Stimulated activated CD8-positive, alpha-beta memory T cell treated with anti-CD3 and anti-CD28 coated beads, Interleukin-4, amount 100 ng/mL, for 1 hour (primary cell): ENCODE measurements around the gene C4orf51.
"Not testable (repeated sequence)": the region's sequence is repeated elsewhere in the genome, so short reads cannot be mapped to it uniquely, and the experiment has no call there.

Source experiments
- DNase-seq, 2 donors: peaks; one replicate each; pipeline ENCODE4 v3.0.0-alpha.2; 2020; ENCODE audit warnings: low read depth in 2 of 2, low spot score in 1 of 2

Gene C4orf51

DNA sequence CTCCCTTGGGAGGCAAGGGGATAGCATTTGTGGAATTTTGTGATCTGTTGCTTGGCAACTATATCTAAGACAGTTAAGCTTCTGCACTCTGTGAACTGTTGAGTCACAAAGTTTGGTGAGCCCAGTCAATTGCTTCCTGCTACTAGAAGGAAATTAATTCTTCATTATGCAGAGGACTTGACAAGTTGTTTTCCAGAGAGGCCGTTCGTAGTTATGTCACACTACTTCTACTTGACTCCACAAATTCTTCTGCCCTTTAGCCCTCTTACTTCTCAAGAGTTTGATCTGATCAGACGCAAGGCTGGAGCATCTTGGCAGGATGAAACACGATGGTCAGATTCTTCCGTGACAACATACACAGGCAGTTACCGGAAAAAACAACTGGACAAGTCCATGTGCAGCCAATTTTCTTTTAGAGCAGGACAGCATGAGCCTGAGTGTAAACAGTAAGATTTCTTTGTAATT, at the start of gene C4orf51:
Gene C4orf51, plus strand, starts transcription at position 156 of the 465 bp plus-strand sequence. Its CDS starts 58 bp downstream, at position 214.
- no peak for DNase-seq

DNA sequence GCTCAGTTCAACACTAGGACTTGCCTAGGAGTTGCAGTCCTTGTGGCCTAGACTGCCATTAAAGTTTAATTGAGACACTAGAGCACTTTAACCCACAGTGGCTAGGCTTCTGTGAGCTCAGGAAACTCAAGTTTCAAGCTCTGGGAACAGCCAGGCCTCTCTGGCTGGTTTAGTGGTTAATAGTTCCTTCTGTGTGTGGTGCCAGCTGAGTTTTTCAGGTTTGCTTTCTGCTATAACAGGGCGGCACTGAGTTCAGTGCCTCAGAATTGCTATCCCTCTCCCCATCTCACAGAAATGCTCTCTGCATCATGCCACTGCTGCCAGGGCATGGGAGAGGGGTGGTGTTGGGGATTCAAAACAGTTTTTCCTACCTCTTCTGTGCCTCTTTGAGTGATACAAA, 44.8 kb upstream of the C4orf51 start:
- no peak for DNase-seq

DNA sequence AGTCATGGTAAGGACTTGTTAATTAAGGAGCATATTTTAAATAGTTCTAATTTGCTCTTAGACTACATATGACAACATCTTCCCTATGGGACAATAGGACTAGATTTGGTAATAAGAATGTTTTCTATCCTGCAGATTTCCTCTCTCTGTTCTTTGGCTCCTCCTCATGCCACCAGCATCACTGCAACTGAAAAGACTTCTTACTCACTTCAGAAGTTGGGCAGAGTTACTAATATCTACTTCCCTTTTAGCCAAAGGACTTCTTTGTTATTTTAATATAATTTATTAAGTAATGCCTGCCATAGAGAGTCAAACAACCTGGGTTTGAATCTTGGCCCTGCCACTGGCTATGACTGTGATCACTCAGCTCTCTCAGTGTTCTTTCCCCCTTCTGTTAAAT, 44.3 kb upstream of the C4orf51 start:
- DNase-seq = no peak

DNA sequence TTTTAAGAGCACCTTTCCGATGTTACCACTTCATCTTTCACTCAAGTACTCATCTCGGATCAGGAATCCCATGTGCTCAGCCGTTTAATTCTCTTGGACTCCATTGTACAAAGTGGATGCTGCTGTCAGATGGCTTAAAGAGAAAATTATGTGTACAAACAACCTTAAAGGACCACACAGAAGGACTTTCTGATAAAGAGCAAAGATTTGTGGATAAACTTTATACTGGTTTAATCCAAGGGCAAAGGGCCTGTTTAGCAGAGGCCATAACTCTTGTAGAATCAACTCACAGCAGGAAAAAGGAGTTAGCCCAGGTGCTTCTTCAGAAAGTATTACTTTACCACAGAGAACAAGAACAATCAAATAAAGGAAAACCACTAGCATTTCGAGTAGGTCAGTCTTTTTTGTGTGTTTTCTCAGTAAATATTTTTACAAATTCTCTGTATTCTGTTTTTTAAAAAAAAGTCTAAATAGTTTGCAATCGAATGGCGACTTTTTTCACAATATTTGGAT, 40.7 kb upstream of the C4orf51 start:
- no peak for DNase-seq

DNA sequence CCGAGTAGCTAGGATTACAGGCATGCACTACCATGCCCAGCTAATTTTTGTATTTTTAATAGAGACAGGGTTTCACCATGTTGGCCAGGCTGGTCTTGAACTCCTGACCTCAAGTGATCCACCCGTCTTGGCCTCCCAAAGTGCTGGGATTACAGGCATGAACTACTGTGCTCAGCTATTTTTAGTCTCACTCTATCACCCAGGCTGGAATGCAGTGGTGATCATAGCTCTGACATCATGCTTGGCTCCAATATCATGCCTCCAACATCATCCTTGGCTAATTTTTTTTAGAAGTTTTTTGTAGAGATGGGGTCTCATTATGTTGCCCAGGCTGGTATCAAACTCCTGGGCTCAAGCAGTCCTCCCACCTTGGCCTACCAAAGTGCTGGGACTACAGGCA, 39.7 kb upstream of the C4orf51 start:
- not testable (repeated sequence) for DNase-seq

DNA sequence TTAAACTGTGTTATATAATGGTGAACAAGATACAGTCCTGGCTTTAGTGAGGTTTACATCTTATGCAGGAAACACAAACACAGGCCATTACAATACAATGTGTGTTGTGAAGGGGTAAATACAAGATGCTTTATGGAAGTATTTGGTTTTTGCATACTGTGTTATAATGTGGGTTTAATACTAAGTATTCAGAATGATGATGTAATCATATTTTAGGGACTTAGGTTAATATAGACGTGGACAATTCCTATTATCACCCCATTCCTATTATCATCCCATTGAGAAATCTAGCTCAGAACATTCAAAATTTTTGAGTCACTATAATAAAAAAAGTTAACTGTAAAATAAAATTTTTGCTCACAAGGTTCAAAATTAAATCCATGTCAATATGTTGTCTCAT, 36.7 kb upstream of the C4orf51 start:
- DNase-seq = no peak

DNA sequence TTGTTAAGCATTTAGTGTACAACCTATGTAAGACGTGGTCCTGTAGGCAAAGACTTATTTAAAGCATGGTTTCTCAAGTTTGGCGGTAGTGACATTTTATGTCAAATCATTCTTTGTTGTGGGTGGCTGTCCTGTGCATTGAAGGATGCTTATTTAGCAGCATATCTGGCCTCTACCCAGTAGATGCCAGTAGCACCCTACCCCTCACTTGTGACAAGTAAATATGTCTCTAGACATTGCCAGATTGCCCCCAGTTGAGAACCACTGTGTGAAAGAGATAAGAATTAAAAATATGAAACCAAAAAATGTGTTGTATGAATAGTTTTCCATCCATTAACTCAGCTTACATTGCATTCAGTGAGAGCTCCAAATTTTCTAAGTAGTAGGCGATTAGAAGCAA, 35.2 kb upstream of the C4orf51 start:
- DNase-seq = no peak

DNA sequence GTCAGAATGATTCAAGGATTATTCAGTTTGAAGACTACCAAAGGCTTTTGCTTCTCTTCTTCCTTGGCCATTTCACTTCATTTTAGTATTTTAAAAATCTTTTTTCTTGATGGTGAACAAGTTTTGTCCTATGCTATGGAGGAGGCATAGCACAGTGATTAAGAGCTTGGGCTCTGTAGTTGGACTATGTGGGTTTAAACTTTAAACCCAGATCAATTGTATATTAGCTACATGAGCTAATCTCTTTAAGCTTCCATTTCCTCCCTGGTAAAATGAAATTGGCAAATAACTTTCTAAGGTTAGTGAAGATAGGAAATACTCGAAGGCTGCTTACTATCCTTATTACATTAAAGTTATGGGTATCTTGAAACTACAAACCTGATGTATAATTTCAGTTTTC, 23.8 kb upstream of the C4orf51 start:
- no peak for DNase-seq

DNA sequence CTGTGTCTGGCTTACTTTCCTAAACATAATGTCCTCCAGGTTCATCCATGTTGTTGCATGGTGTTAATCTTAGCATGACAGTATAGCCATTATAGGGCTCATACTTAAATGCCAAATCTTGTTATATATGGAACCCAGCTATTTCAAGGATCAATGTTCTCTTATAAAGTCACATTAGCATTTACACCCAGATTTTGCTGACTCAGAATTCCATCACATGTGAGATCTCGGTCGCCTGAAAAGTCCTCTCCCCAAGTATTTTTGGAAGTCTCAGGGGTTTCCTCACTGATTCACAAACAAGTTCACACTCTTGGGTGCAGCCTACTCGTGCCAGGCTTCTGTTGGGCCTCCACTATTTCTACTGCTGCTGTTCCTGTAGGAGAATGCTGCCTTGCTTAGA, 19.9 kb upstream of the C4orf51 start:
- no peak for DNase-seq

DNA sequence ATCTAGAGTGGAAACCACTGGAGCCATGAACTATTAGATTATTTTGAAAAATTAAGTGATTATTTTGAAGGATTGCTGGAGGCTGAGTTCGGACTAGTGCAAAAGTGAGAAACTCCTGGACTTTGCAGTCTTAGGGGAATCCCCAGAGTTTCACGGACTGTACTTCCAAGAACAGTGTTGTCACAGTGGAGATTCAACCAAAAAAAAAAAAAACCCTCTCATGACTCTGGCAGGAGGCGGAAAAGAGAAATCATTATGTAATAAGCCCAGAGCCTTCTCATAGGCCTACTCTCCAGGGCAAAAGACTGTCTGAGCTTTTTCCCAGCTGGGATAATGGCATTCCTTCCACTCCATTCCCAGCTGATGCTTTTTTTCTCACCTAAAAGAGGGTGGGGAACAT, 16.8 kb upstream of the C4orf51 start:
- no peak for DNase-seq

DNA sequence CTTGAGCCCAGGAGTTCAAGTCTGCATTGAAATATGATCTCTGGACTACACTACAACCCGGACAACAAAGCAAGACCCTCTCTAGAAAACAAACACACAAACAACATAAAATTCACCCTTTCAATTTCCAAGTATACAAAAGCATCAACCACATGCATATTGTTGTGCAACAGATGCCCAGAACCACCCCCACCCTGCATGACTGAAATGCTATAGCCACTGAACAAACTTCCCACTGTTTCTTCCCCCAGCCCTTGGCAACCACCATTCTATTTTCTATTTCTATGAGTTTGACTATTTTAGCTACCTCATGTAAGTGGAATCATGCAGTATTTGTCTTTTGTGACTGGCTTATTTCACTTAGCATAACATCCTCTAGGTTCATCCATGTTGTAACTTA, 14.2 kb upstream of the C4orf51 start:
- no peak for DNase-seq

DNA sequence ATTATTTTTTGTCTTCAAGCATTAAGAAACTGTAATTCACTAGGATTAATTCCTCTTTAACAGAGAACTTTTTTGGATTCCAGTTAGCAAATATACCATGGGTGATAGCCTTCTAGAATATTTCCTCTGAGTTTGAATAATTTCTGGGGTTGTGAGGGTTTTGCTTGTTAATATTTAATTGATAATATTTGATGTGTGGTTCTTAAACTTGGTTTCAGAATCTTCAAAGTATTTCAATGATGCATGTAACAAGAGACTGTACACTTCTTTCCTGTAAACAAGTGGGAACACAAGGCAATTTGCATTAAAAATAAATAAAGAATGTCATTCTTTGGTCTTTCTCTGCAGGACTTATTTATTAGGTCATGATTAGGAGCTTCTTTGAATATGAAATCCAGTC, 9.5 kb upstream of the C4orf51 start:
- no peak for DNase-seq

DNA sequence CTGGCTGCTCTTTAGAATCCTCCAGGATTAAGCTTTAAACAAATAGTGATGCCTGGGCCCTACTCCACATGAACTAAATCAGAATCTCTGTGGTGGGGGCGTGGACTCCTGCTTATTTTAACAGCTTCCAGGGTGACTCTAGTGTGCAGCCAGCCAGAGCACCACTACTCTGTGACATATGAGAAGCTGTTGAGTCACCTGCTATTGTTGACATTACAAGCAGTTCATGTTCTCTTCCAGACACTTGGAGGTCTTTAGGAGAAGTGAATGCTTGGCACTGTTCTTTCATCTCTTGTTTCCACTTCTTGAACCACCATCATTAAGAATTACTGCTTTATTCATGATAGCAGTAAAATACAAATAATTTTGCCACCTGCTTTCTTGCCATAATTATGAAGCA, 426 bp upstream of the C4orf51 start:
- no peak for DNase-seq

DNA sequence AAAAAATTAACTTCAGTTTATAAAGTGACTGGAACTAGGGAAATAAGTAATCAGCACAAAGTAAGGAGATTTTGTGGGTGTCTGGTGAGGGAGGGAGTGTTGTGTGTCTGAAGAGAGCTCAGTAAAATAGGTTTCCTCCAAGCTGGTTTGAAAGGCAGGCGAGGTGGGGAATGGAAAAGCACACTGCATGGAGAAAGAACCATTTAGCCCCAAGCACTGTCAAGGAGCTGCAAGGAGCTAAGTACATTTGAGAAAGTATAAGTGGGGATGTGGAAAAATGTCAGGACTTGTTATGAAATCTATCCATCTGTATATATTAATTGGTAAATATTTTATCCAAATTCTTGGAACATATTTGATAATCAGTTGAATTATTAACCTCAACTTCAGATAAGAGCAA, 956 bp downstream of the C4orf51 start:
- no peak for DNase-seq

DNA sequence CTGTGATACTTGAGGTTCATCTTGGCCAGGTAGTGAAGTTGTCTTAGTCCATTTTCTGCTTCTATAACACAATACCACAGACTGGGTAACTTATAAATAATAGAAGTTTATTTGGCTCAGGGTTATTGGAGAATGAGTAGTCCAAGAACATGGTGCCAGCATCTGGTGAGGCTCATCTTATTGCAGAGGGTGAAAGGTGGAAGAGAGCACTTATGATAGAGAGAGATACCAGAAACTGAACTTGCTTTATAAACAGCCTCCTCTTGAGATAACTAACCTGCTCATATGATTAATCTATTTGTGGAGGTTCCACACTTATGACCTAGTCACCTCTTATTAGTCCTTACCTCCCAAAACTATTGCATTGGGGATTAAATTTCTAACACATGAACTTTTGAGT, 1.6 kb downstream of the C4orf51 start:
- no peak for DNase-seq

DNA sequence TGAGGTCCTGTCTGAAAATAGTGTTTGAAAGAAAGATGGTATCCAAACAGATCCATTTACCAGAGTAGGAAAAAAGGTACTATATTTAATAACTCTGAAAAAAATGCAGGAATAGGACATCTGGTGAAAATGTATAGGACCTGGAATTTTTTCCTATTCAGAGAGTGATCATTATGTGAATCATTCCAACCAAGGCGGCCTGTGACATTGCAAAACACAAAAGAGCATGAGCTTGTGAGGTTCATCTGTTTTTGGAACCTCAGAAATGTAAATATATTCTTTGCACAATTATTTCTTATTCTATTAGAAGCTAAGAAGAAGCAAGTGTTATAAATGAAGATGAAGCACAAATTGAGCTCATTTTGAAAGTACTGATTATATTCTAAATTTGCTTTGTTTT, 2.0 kb downstream of the C4orf51 start:
- no peak for DNase-seq

DNA sequence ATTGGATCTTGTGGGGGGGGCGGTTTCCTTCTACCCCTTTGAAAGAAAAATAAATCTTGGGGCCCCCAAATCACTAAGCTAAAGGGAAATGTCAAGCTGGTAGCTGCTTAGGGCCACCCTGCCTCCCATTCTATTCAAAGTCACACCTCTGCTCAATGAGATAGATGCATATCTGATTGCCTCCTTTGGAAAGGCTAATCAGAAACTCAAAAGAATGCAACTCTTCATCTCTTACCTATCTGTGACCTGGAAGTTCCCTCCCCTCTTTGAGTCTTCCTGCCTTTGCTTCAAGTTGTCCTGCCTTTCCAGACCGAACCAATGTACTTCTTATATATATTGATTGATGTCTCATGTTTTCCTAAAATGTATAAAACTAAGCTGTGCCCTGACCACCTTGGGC, 7.0 kb downstream of the C4orf51 start:
- DNase-seq = no peak

DNA sequence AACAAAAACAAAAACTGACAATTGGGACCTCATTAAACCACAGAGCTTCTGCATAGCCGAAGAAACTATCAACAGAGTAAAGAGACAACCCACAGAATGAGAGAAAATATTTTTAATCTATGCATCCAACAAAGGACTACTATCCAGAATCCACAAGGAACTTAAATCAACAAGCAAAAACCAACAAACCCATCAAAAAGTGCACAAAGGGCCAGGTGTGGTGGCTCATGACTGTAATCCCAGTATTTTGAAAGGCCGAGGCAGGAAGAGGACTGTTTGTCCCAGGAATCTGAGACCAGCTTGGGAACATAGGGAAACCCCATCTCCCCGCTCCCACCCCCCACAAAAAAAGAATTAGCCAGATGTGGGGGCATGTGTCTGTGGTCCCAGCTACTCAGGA, 10.7 kb downstream of the C4orf51 start:
- DNase-seq = no peak

DNA sequence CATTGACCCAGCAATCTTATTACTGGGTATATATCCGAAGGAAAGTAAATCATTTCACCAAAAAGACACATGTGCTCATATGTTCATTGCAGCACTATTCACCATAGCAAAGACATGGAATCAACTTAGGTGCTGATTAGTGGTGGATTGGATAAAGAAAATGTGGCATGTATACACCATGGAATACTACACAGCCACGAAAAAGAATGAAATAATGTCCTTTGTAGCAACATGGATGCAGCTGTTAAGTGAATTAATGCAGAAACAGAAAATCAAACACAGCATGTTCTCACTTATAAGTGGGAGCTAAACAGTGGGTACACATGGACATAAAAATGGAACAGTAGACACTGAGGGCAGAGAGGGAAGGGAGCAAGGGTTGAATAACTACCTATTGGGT, 11.5 kb downstream of the C4orf51 start:
- DNase-seq = not testable (repeated sequence)

DNA sequence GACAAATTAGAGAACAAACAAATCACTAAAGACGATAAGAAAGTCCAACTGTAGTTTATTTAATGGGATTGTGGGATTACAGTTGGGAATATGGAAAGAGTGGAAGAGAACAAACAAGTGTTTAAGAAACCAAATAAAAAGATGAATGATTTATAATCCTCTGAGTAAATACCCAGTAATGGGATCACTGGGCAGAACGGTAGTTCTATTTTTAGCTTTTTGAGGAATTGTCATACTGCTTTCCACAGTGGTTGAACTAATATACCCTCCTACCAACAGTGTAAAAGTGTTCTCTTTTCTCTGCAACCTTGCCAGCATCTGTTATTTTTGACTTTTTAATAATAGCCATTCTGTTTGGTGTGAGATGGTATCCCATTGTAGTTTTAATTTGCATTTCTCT, 15.0 kb downstream of the C4orf51 start:
- DNase-seq = no peak

DNA sequence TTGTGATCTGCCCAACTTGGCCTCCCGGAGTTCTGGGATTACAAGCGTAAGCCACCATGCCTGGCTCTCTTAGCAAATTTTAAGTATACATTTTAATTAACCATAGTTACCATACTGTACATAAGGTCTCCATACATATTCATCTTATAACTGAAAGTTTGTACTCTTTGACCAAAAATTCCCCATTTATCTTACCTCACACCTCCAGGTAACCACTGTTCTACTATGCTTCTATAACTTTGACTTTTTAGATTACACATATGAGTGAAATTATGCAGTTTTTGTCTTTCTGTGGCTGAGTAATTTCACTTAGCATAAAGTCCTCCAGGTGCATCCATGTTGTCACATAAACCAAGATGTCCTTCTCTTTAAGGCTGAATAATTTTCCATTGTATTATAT, 17.4 kb downstream of the C4orf51 start:
- no peak for DNase-seq

DNA sequence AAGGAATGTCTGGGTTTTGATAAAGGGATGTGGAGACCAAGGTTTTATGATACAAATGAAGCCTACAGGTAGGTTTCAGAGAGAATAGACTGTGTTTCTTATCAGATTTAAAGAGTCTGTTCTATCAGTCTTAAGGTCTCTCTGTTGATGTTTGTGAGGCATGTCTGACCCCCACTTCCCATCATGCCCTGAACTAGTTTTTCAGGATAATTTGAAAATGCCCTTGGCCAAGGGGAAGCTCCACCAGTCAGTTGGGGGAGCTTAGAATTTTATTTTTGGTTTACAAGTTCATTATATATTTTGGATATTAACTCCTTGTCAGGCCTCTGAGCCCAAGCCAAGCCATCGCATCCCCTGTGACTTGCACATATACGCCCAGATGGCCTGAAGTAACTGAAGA, 18.6 kb downstream of the C4orf51 start:
- no peak for DNase-seq

DNA sequence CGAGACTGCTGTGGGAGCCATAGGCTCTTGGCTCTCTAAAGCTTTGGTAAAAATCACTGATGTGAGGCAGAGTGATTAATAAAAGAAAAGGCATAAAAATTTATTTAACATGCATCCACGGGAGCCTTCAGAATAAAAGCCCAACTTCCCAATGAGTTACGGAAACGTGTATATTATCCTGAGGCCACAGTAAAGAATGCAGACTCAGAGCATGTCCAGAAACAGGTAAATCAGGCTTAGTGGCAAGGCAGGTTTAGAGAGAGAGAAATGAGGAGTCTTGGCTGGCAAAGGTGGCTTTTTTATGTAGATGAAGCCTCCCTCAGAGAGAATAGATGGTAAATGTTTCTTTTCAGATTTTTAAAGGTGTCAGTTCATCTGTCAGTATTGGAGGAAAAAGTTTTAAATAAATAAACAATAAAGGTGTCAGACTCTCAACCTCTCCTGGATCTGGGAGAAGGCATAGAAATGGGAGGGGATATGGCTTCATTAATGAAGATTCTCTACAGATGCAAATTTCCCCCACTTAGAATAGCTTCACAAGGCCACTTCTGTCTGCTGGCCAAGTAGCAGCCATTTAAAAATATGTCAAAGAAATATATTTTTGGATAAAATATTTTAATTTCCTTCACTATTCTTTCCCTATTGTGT, 24.0 kb downstream of the C4orf51 start:
- no peak for DNase-seq
